ENCODE measurements around the gene ZNF426. TPM values are rescaled to one million over a fixed set of nuclear protein-coding genes. Genes with fewer than 3 reads are reported as not detected.

Gene ZNF426
- total and polyA plus RNA-seq, 2 of the 13 experiments (the other 11 are each of a cell fraction or from before 2014, with no cell fraction given) = 3.8 to 14.9 TPM

DNA sequence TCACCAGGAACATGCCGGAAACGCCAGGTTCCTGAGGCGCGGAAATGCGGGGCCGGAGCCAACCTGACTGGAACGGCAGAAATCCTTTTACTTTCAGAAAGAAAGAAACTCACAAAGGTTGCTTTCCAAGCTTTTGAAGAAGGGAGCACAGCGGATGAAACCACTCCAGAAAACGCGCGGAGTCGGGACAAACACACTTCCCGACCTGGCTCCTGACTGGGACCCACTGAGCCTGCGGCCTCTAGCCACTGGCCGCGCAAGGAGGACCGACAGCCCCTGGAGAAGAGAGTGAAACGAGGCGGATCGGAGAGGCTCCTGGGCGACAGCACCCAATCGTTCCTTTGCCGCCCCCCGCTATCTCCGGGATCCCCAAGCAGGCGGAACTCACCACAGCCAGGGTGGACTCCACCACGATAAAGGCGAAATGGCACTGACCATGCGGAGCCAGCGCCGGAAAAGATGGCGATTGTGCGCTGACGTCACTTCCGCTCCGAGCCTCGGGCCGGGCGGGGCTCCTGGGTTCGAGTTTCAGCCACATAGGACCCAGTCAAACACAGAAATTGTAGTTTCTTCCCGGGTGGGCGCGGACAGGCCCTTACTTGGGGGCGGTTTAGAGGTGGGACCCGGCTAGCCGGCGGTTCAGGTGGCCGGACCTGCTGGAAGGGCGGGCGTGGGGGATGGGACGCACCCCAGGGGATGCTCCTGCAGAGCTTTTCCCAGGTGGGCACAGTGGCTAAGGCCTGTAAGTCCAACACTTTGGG lies 45.8 kb upstream of the ZNF426 start, which contains the start of gene ZNF121 (continued):
- TF ChIP-seq, protein P1, sequence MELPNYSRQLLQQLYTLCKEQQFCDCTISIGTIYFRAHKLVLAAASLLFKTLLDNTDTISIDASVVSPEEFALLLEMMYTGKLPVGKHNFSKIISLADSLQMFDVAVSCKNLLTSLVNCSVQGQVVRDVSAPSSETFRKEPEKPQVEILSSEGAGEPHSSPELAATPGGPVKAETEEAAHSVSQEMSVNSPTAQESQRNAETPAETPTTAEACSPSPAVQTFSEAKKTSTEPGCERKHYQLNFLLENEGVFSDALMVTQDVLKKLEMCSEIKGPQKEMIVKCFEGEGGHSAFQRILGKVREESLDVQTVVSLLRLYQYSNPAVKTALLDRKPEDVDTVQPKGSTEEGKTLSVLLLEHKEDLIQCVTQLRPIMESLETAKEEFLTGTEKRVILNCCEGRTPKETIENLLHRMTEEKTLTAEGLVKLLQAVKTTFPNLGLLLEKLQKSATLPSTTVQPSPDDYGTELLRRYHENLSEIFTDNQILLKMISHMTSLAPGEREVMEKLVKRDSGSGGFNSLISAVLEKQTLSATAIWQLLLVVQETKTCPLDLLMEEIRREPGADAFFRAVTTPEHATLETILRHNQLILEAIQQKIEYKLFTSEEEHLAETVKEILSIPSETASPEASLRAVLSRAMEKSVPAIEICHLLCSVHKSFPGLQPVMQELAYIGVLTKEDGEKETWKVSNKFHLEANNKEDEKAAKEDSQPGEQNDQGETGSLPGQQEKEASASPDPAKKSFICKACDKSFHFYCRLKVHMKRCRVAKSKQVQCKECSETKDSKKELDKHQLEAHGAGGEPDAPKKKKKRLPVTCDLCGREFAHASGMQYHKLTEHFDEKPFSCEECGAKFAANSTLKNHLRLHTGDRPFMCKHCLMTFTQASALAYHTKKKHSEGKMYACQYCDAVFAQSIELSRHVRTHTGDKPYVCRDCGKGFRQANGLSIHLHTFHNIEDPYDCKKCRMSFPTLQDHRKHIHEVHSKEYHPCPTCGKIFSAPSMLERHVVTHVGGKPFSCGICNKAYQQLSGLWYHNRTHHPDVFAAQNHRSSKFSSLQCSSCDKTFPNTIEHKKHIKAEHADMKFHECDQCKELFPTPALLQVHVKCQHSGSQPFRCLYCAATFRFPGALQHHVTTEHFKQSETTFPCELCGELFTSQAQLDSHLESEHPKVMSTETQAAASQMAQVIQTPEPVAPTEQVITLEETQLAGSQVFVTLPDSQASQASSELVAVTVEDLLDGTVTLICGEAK (IDR thresholded peaks at IDR 0.05) = peak; percentile 50; the same call in 1 of the 2 replicates
- TF ChIP-seq, protein P1 (CRISPR knock-in tag; IDR thresholded peaks at IDR 0.05) = peak; percentile 83; the same call in 1 of the 2 replicates
- TF ChIP-seq, protein P2, sequence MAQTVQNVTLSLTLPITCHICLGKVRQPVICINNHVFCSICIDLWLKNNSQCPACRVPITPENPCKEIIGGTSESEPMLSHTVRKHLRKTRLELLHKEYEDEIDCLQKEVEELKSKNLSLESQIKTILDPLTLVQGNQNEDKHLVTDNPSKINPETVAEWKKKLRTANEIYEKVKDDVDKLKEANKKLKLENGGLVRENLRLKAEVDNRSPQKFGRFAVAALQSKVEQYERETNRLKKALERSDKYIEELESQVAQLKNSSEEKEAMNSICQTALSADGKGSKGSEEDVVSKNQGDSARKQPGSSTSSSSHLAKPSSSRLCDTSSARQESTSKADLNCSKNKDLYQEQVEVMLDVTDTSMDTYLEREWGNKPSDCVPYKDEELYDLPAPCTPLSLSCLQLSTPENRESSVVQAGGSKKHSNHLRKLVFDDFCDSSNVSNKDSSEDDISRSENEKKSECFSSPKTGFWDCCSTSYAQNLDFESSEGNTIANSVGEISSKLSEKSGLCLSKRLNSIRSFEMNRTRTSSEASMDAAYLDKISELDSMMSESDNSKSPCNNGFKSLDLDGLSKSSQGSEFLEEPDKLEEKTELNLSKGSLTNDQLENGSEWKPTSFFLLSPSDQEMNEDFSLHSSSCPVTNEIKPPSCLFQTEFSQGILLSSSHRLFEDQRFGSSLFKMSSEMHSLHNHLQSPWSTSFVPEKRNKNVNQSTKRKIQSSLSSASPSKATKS (CRISPR knock-in tag; IDR thresholded peaks at IDR 0.05) = no peak
- TF ChIP-seq ZNF383 (CRISPR knock-in tag; IDR thresholded peaks at IDR 0.05; ENCODE audit: borderline replicate concordance) (0 out of 2 replicates have a peak, but pooled peaks have one; percentile 29), ZFP41 (CRISPR knock-in tag; IDR thresholded peaks at IDR 0.05; ENCODE audit: borderline replicate concordance) (no peak), CBX1 (IDR thresholded peaks at IDR 0.05; ENCODE audit: low read depth) (peak; percentile 57), FOSL1 (CRISPR knock-in tag; IDR thresholded peaks at IDR 0.05; ENCODE audit: borderline replicate concordance) (no peak), NR2C2 (CRISPR knock-in tag; IDR thresholded peaks at IDR 0.05; ENCODE audit: borderline replicate concordance) (peak; percentile 57; the same call in 1 of the 2 replicates), NRL (CRISPR knock-in tag; IDR thresholded peaks at IDR 0.05; ENCODE audit: borderline replicate concordance) (peak; percentile 99; the same call in 1 of the 2 replicates), CBFB (CRISPR knock-in tag; IDR thresholded peaks at IDR 0.05) (peak; percentile 65; the same call in 1 of the 2 replicates), GZF1 (CRISPR knock-in tag; IDR thresholded peaks at IDR 0.05) (0 out of 2 replicates have a peak, but pooled peaks have one; percentile 36), TOPORS (CRISPR knock-in tag; IDR thresholded peaks at IDR 0.05) (peak; percentile 76; the same call in 1 of the 2 replicates), ZNF776 (CRISPR knock-in tag; IDR thresholded peaks at IDR 0.05) (peak; percentile 68; the same call in 1 of the 2 replicates), KLF16 (CRISPR knock-in tag; IDR thresholded peaks at IDR 0.05) (no peak; a peak in 1 of 4 replicates)
- TF ChIP-seq, protein P3, sequence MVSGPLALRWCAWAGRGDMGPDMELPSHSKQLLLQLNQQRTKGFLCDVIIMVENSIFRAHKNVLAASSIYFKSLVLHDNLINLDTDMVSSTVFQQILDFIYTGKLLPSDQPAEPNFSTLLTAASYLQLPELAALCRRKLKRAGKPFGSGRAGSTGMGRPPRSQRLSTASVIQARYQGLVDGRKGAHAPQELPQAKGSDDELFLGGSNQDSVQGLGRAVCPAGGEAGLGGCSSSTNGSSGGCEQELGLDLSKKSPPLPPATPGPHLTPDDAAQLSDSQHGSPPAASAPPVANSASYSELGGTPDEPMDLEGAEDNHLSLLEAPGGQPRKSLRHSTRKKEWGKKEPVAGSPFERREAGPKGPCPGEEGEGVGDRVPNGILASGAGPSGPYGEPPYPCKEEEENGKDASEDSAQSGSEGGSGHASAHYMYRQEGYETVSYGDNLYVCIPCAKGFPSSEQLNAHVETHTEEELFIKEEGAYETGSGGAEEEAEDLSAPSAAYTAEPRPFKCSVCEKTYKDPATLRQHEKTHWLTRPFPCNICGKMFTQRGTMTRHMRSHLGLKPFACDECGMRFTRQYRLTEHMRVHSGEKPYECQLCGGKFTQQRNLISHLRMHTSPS (CRISPR knock-in tag; IDR thresholded peaks at IDR 0.05; ENCODE audit: low read depth) = peak; percentile 38; the same call in 1 of the 2 replicates
